ENCODE measurements around the gene JDP2.
A peak's percentile ranks its signal among the peaks of the same experiment; 100 is the strongest.

JDP2 gene

GRCh38 chr14:75504411-75504810 lies 76.6 kb downstream of the JDP2 start:
- H3K36me3 ChIP-seq (ENCODE audit: control insufficient read depth, insufficient read depth, low read length), result no peaks in the 10 kb centered on the region
- H3K9ac ChIP-seq (ENCODE audit: low read length), result no peak overlapping the region
- no peak overlapping the region for H3K27ac ChIP-seq (ENCODE audit: low read depth, low read length)
- H3K27me3 ChIP-seq (ENCODE audit: control insufficient read depth, insufficient read depth, low read length), result no peaks in the 10 kb centered on the region
- no peaks in the 10 kb centered on the region for H3K4me1 ChIP-seq (ENCODE audit: control insufficient read depth, insufficient read depth, low read length)
- H3K4me3 ChIP-seq (ENCODE audit: low read length), result no peak overlapping the region

- H3K4me3 ChIP-seq (ENCODE audit: low read length), result no peak overlapping the region
- no peak overlapping the region for H3K27ac ChIP-seq (ENCODE audit: low read depth, low read length)
- no peak overlapping the region for H3K9ac ChIP-seq (ENCODE audit: low read length)
- H3K4me1 ChIP-seq (ENCODE audit: control insufficient read depth, insufficient read depth, low read length), result no peaks in the 10 kb centered on the region
- H3K36me3 ChIP-seq (ENCODE audit: control insufficient read depth, insufficient read depth, low read length), result no peaks in the 10 kb centered on the region
- H3K27me3 ChIP-seq (ENCODE audit: control insufficient read depth, insufficient read depth, low read length), result no peaks in the 10 kb centered on the region
These were observed 79.1 kb downstream of the JDP2 start for GRCh38 chr14:75506930-75507329.

GRCh38 chr14:75510547-75510946 lies 82.7 kb downstream of the JDP2 start:
- H3K36me3 ChIP-seq (ENCODE audit: control insufficient read depth, insufficient read depth, low read length), result no peaks in the 10 kb centered on the region
- H3K27ac ChIP-seq (ENCODE audit: low read depth, low read length), result no peak overlapping the region
- H3K4me1 ChIP-seq (ENCODE audit: control insufficient read depth, insufficient read depth, low read length), result no peaks in the 10 kb centered on the region
- no peak overlapping the region for H3K4me3 ChIP-seq (ENCODE audit: low read length)
- no peaks in the 10 kb centered on the region for H3K27me3 ChIP-seq (ENCODE audit: control insufficient read depth, insufficient read depth, low read length)
- no peak overlapping the region for H3K9ac ChIP-seq (ENCODE audit: low read length)

- no peaks in the 10 kb centered on the region for H3K4me1 ChIP-seq (ENCODE audit: control insufficient read depth, insufficient read depth, low read length)
These were observed 83.4 kb downstream of the JDP2 start for GRCh38 chr14:75511201-75511600.

GRCh38 chr14:75513911-75514672 lies 86.3 kb downstream of the JDP2 start:
- H3K4me1 ChIP-seq (ENCODE audit: control insufficient read depth, insufficient read depth, low read length), result no peaks in the 10 kb centered on the region
- no peaks in the 10 kb centered on the region for H3K27me3 ChIP-seq (ENCODE audit: control insufficient read depth, insufficient read depth, low read length)
- H3K36me3 ChIP-seq (ENCODE audit: control insufficient read depth, insufficient read depth, low read length), result no peaks in the 10 kb centered on the region
- H3K9ac ChIP-seq (ENCODE audit: low read length), result no peak overlapping the region
- H3K4me3 ChIP-seq (ENCODE audit: low read length), result no peak overlapping the region
- no peak overlapping the region for H3K27ac ChIP-seq (ENCODE audit: low read depth, low read length)

More at GRCh38 chr14:75511201-75511600, 83.4 kb downstream of the JDP2 start:
- H3K4me3 ChIP-seq (ENCODE audit: low read length), result no peak overlapping the region
- H3K9ac ChIP-seq (ENCODE audit: low read length), result no peak overlapping the region
- no peaks in the 10 kb centered on the region for H3K27me3 ChIP-seq (ENCODE audit: control insufficient read depth, insufficient read depth, low read length)
- H3K27ac ChIP-seq (ENCODE audit: low read depth, low read length), result no peak overlapping the region
- H3K36me3 ChIP-seq (ENCODE audit: control insufficient read depth, insufficient read depth, low read length), result no peaks in the 10 kb centered on the region

- Histone ChIP-seq H3K36me3 (ENCODE audit: control insufficient read depth, insufficient read depth, low read length) (no peaks in the 10 kb centered on the region), H3K27me3 (ENCODE audit: control insufficient read depth, insufficient read depth, low read length) (no peaks in the 10 kb centered on the region), H3K4me3 (ENCODE audit: low read length) (peak overlapping the region; percentile 64), H3K27ac (ENCODE audit: low read depth, low read length) (no peak overlapping the region), H3K4me1 (ENCODE audit: control insufficient read depth, insufficient read depth, low read length) (no peaks in the 10 kb centered on the region), H3K9ac (ENCODE audit: low read length) (no peak overlapping the region)
These were observed 87.1 kb downstream of the JDP2 start for GRCh38 chr14:75514673-75515628.

- no peaks in the 10 kb centered on the region for H3K27me3 ChIP-seq (ENCODE audit: control insufficient read depth, insufficient read depth, low read length)
- H3K36me3 ChIP-seq (ENCODE audit: control insufficient read depth, insufficient read depth, low read length), result no peaks in the 10 kb centered on the region
- H3K27ac ChIP-seq (ENCODE audit: low read depth, low read length), result no peak overlapping the region
- H3K4me1 ChIP-seq (ENCODE audit: control insufficient read depth, insufficient read depth, low read length), result no peaks in the 10 kb centered on the region
- no peak overlapping the region for H3K9ac ChIP-seq (ENCODE audit: low read length)
- H3K4me3 ChIP-seq (ENCODE audit: low read length), result peak overlapping the region; percentile 64
These were observed 87.8 kb downstream of the JDP2 start for GRCh38 chr14:75515629-75515996.

GRCh38 chr14:75518625-75519024 lies 90.8 kb downstream of the JDP2 start:
- H3K27ac ChIP-seq (ENCODE audit: low read depth, low read length), result no peak overlapping the region
- no peak overlapping the region for H3K4me3 ChIP-seq (ENCODE audit: low read length)
- H3K4me1 ChIP-seq (ENCODE audit: control insufficient read depth, insufficient read depth, low read length), result no peaks in the 10 kb centered on the region
- no peak overlapping the region for H3K9ac ChIP-seq (ENCODE audit: low read length)
- H3K36me3 ChIP-seq (ENCODE audit: control insufficient read depth, insufficient read depth, low read length), result no peaks in the 10 kb centered on the region
- H3K27me3 ChIP-seq (ENCODE audit: control insufficient read depth, insufficient read depth, low read length), result no peaks in the 10 kb centered on the region

- H3K36me3 ChIP-seq (ENCODE audit: control insufficient read depth, insufficient read depth, low read length), result no peaks in the 10 kb centered on the region
- no peaks in the 10 kb centered on the region for H3K4me1 ChIP-seq (ENCODE audit: control insufficient read depth, insufficient read depth, low read length)
- H3K27me3 ChIP-seq (ENCODE audit: control insufficient read depth, insufficient read depth, low read length), result no peaks in the 10 kb centered on the region
- no peak overlapping the region for H3K9ac ChIP-seq (ENCODE audit: low read length)
- no peak overlapping the region for H3K4me3 ChIP-seq (ENCODE audit: low read length)
- no peak overlapping the region for H3K27ac ChIP-seq (ENCODE audit: low read depth, low read length)
These were observed 91.6 kb downstream of the JDP2 start for GRCh38 chr14:75519394-75519793.

- H3K27ac ChIP-seq (ENCODE audit: low read depth, low read length), result no peak overlapping the region
These were observed 92.3 kb downstream of the JDP2 start for GRCh38 chr14:75519826-75520728.

GRCh38 chr14:75520852-75521251 lies 93.0 kb downstream of the JDP2 start:
- Histone ChIP-seq H3K36me3 (ENCODE audit: control insufficient read depth, insufficient read depth, low read length) (no peaks in the 10 kb centered on the region), H3K4me1 (ENCODE audit: control insufficient read depth, insufficient read depth, low read length) (no peaks in the 10 kb centered on the region), H3K27ac (ENCODE audit: low read depth, low read length) (no peak overlapping the region), H3K27me3 (ENCODE audit: control insufficient read depth, insufficient read depth, low read length) (no peaks in the 10 kb centered on the region), H3K4me3 (ENCODE audit: low read length) (no peak overlapping the region), H3K9ac (ENCODE audit: low read length) (no peak overlapping the region)

More at GRCh38 chr14:75519826-75520728, 92.3 kb downstream of the JDP2 start:
- Histone ChIP-seq H3K9ac (ENCODE audit: low read length) (no peak overlapping the region), H3K4me1 (ENCODE audit: control insufficient read depth, insufficient read depth, low read length) (no peaks in the 10 kb centered on the region), H3K4me3 (ENCODE audit: low read length) (no peak overlapping the region), H3K27me3 (ENCODE audit: control insufficient read depth, insufficient read depth, low read length) (no peaks in the 10 kb centered on the region), H3K36me3 (ENCODE audit: control insufficient read depth, insufficient read depth, low read length) (no peaks in the 10 kb centered on the region)
